HepG2 (cell line): Measurements from ENCODE around the gene CYP4V2.

ENCODE experiments used
- CHD2 ChIP-seq: IDR thresholded peaks from 2 replicates; pipeline ENCODE4 v1.6.1; 2011; ENCODE audit warnings: low read depth, low read length, improper control_type of control experiment
- CTCF ChIP-seq: sonication (generic); formaldehyde crosslinking; IDR thresholded peaks from 2 replicates; pipeline ENCODE4 v1.5.0; 2020; ENCODE audit warnings: mild to moderate bottlenecking, missing genetic modification reagents, moderate library complexity
- ELK4 ChIP-seq: sonication (generic); formaldehyde crosslinking; IDR thresholded peaks from 2 replicates; pipeline ENCODE4 v1.9.0; 2021; ENCODE audit warnings: missing genetic modification reagents, borderline replicate concordance
- POLR2A ChIP-seq, 2 experiments: IDR thresholded peaks; 2 replicates each; pipeline ENCODE4 v1.6.1; 2011; ENCODE audit warnings: low read depth in 2 of 2, low read length in 2 of 2, mild to moderate bottlenecking in 1 of 2, moderate library complexity in 1 of 2; ENCODE audit not compliant: insufficient read depth in 1 of 2
- PPARG ChIP-seq: conservative IDR thresholded peaks from 2 replicates; pipeline ENCODE4 v1.6.1; 2016; ENCODE audit warnings: missing biosample characterization, missing genetic modification reagents
- TFE3 ChIP-seq: IDR thresholded peaks from 2 replicates; pipeline ENCODE4 v1.6.1; 2016
- ZBTB39 ChIP-seq: sonication (generic); formaldehyde crosslinking; IDR thresholded peaks from 2 replicates; pipeline ENCODE4 v1.5.0; 2020; ENCODE audit warnings: missing genetic modification reagents
- ZBTB44 ChIP-seq: sonication (generic); formaldehyde crosslinking; IDR thresholded peaks from 2 replicates; pipeline ENCODE4 v1.4.0; 2020; ENCODE audit warnings: missing genetic modification reagents
- ZNF263 ChIP-seq: sonication (generic); formaldehyde crosslinking; IDR thresholded peaks from 2 replicates; pipeline ENCODE4 v1.4.0; 2020; ENCODE audit warnings: missing genetic modification reagents
- ZNF274 ChIP-seq: sonication (generic); formaldehyde crosslinking; IDR thresholded peaks from 2 replicates; pipeline ENCODE4 v1.5.1; 2020; ENCODE audit warnings: mild to moderate bottlenecking, missing genetic modification reagents

GRCh38 chr4:186249785-186250754 is 58.7 kb downstream of the CYP4V2 start:
- TF ChIP-seq CHD2 (no peak), ZBTB39 (no peak), POLR2A (IDR thresholded peaks at IDR 0.05; ENCODE audit: insufficient read depth in 1 of 2, low read depth in 2 of 2, low read length in 2 of 2) (no peak), CTCF (CRISPR knock-in tag) (no peak), ZBTB44 (CRISPR knock-in tag) (no peak), ZNF274 (CRISPR knock-in tag) (no peak), ELK4 (CRISPR knock-in tag) (no peak), PPARG (CRISPR knock-in tag) (no peak), TFE3 (CRISPR knock-in tag) (no peak), ZNF263 (CRISPR knock-in tag) (no peak)
